Measurements from ENCODE around the gene UCKL1.
"Not testable (repeated sequence)": the region's sequence is repeated elsewhere in the genome, so short reads cannot be mapped to it uniquely, and the experiment has no call there.

The UCKL1 gene

GRCh38 chr20:63937596-63937995 is 18.6 kb downstream of the UCKL1 start:
- TF ChIP-seq TAF1 (IDR thresholded peaks at IDR 0.05; ENCODE audit: borderline replicate concordance, low read depth, low read length): no peak
- no peak for TF ChIP-seq POLR2A (IDR thresholded peaks at IDR 0.05; ENCODE audit: low read depth, low read length)
- no peak for TF ChIP-seq POLR2AphosphoS5 (IDR thresholded peaks at IDR 0.05; ENCODE audit: low read depth, low read length)
- FAIRE-seq (no peak), DNase-seq (ENCODE audit: insufficient read length) (no peak)

- FAIRE-seq: no peak
- no peak for DNase-seq (ENCODE audit: insufficient read length)
- TF ChIP-seq TAF1 (IDR thresholded peaks at IDR 0.05; ENCODE audit: borderline replicate concordance, low read depth, low read length) (no peak), POLR2A (IDR thresholded peaks at IDR 0.05; ENCODE audit: low read depth, low read length) (no peak), POLR2AphosphoS5 (IDR thresholded peaks at IDR 0.05; ENCODE audit: low read depth, low read length) (no peak)
These were observed 20.8 kb downstream of the UCKL1 start for GRCh38 chr20:63935447-63935846.

GRCh38 chr20:63934271-63935068 is 21.7 kb downstream of the UCKL1 start:
- no peak for DNase-seq (ENCODE audit: insufficient read length)
- FAIRE-seq: no peak
- TF ChIP-seq POLR2AphosphoS5 (IDR thresholded peaks at IDR 0.05; ENCODE audit: low read depth, low read length) (no peak), TAF1 (IDR thresholded peaks at IDR 0.05; ENCODE audit: borderline replicate concordance, low read depth, low read length) (no peak), POLR2A (IDR thresholded peaks at IDR 0.05; ENCODE audit: low read depth, low read length) (no peak)

GRCh38 chr20:63933646-63934045 is 22.6 kb downstream of the UCKL1 start:
- DNase-seq (ENCODE audit: insufficient read length): no peak
- TF ChIP-seq TAF1 (IDR thresholded peaks at IDR 0.05; ENCODE audit: borderline replicate concordance, low read depth, low read length) (no peak), POLR2A (IDR thresholded peaks at IDR 0.05; ENCODE audit: low read depth, low read length) (no peak), POLR2AphosphoS5 (IDR thresholded peaks at IDR 0.05; ENCODE audit: low read depth, low read length) (no peak)
- no peak for FAIRE-seq

- TF ChIP-seq POLR2A (IDR thresholded peaks at IDR 0.05; ENCODE audit: low read depth, low read length) (no peak), TAF1 (IDR thresholded peaks at IDR 0.05; ENCODE audit: borderline replicate concordance, low read depth, low read length) (no peak), POLR2AphosphoS5 (IDR thresholded peaks at IDR 0.05; ENCODE audit: low read depth, low read length) (no peak)
- DNase-seq (ENCODE audit: insufficient read length): no peak
- no peak for FAIRE-seq
These were observed 23.5 kb downstream of the UCKL1 start for GRCh38 chr20:63932606-63933160.

GRCh38 chr20:63931735-63932134 is 24.5 kb downstream of the UCKL1 start:
- no peak for DNase-seq (ENCODE audit: insufficient read length)
- TF ChIP-seq TAF1 (IDR thresholded peaks at IDR 0.05; ENCODE audit: borderline replicate concordance, low read depth, low read length): no peak
- TF ChIP-seq POLR2A (IDR thresholded peaks at IDR 0.05; ENCODE audit: low read depth, low read length): no peak
- TF ChIP-seq POLR2AphosphoS5 (IDR thresholded peaks at IDR 0.05; ENCODE audit: low read depth, low read length): no peak

GRCh38 chr20:63930971-63931553 is 25.2 kb downstream of the UCKL1 start:
- FAIRE-seq (no peak), DNase-seq (ENCODE audit: insufficient read length) (no peak)
- TF ChIP-seq TAF1 (IDR thresholded peaks at IDR 0.05; ENCODE audit: borderline replicate concordance, low read depth, low read length) (no peak), POLR2A (IDR thresholded peaks at IDR 0.05; ENCODE audit: low read depth, low read length) (no peak), POLR2AphosphoS5 (IDR thresholded peaks at IDR 0.05; ENCODE audit: low read depth, low read length) (no peak)

More at GRCh38 chr20:63931735-63932134, 24.5 kb downstream of the UCKL1 start:
- FAIRE-seq: no peak

GRCh38 chr20:63929473-63929883 is 26.7 kb downstream of the UCKL1 start:
- not testable (repeated sequence) for FAIRE-seq; DNase-seq (ENCODE audit: insufficient read length)

- no peak for TF ChIP-seq POLR2A (IDR thresholded peaks at IDR 0.05; ENCODE audit: low read depth, low read length)
- TF ChIP-seq TAF1 (IDR thresholded peaks at IDR 0.05; ENCODE audit: borderline replicate concordance, low read depth, low read length): no peak
- no peak for TF ChIP-seq POLR2AphosphoS5 (IDR thresholded peaks at IDR 0.05; ENCODE audit: low read depth, low read length)
- DNase-seq (ENCODE audit: insufficient read length) (no peak), FAIRE-seq (no peak)
These were observed 27.1 kb downstream of the UCKL1 start for GRCh38 chr20:63929071-63929470.

- FAIRE-seq: no peak
- TF ChIP-seq POLR2AphosphoS5 (IDR thresholded peaks at IDR 0.05; ENCODE audit: low read depth, low read length) (no peak), POLR2A (IDR thresholded peaks at IDR 0.05; ENCODE audit: low read depth, low read length) (no peak), TAF1 (IDR thresholded peaks at IDR 0.05; ENCODE audit: borderline replicate concordance, low read depth, low read length) (no peak)
- DNase-seq (ENCODE audit: insufficient read length): no peak
These were observed 29.9 kb downstream of the UCKL1 start for GRCh38 chr20:63926298-63926697.

- DNase-seq (ENCODE audit: insufficient read length) (no peak), FAIRE-seq (no peak)
- TF ChIP-seq POLR2AphosphoS5 (IDR thresholded peaks at IDR 0.05; ENCODE audit: low read depth, low read length) (no peak), TAF1 (IDR thresholded peaks at IDR 0.05; ENCODE audit: borderline replicate concordance, low read depth, low read length) (no peak), POLR2A (IDR thresholded peaks at IDR 0.05; ENCODE audit: low read depth, low read length) (no peak)
These were observed 32.0 kb downstream of the UCKL1 start for GRCh38 chr20:63924241-63924640.

- no peak for DNase-seq (ENCODE audit: insufficient read length)
- no peak for FAIRE-seq
- TF ChIP-seq TAF1 (IDR thresholded peaks at IDR 0.05; ENCODE audit: borderline replicate concordance, low read depth, low read length): no peak
- no peak for TF ChIP-seq POLR2AphosphoS5 (IDR thresholded peaks at IDR 0.05; ENCODE audit: low read depth, low read length)
- no peak for TF ChIP-seq POLR2A (IDR thresholded peaks at IDR 0.05; ENCODE audit: low read depth, low read length)
These were observed 32.6 kb downstream of the UCKL1 start for GRCh38 chr20:63923651-63924050.

Measured in GM12892 (cell line).